Thoracic aorta (tissue), 2 donors: ENCODE results near the gene TMTC2. TPM values are rescaled to one million over a fixed set of nuclear protein-coding genes. Genes with fewer than 3 reads are reported as not detected.
A peak's percentile ranks its signal among the peaks of the same experiment; 100 is the strongest.

ENCODE experiments used
- ATAC-seq: fragments of 150-250 bp; one replicate; pipeline ENCODE4 v1.8.0; 2017; ENCODE audit warnings: low read depth; ENCODE audit not compliant: insufficient number of reproducible peaks, low FRiP score
- DNase-seq: peaks from one replicate; pipeline ENCODE4 v3.0.0-alpha.2; 2020; ENCODE audit warnings: low spot score
- H3K27ac ChIP-seq, 2 donors: fragments of 200-600 bp; sonication (generic); 1 replicate in 1 of 2; 2 replicates in 1 of 2; pipeline ENCODE4 v1.5.1; 2016; ENCODE audit warnings: mild to moderate bottlenecking in 2 of 2, moderate library complexity in 2 of 2
- H3K27me3 ChIP-seq: fragments of 200-600 bp; sonication (generic); replicated peaks from 2 replicates; pipeline ENCODE4 v1.6.0; 2016; ENCODE audit warnings: mild to moderate bottlenecking; ENCODE audit not compliant: insufficient read depth
- H3K36me3 ChIP-seq: fragments of 200-600 bp; sonication (generic); one replicate; pipeline ENCODE4 v1.5.1; 2016
- H3K4me1 ChIP-seq, 2 donors: fragments of 200-600 bp; sonication (generic); 1 replicate in 1 of 2; 2 replicates in 1 of 2; pipeline versions ENCODE4 v1.5.1 to v1.6.0; 2016; ENCODE audit warnings: low read depth in 2 of 2, mild to moderate bottlenecking in 1 of 2; ENCODE audit not compliant: control insufficient read depth in 1 of 2
- H3K4me3 ChIP-seq: fragments of 200-600 bp; sonication (generic); 2 replicates; pipeline ENCODE4 v1.5.1; 2016; ENCODE audit warnings: mild to moderate bottlenecking
- H3K9me3 ChIP-seq: fragments of 200-600 bp; sonication (generic); 2 replicates; pipeline ENCODE4 v1.5.1; 2016
- CTCF ChIP-seq: fragments of 200-600 bp; sonication (generic); IDR thresholded peaks from one replicate; pipeline ENCODE4 v1.5.1; 2019; ENCODE audit warnings: antibody characterized with exemption
- total RNA-seq, 2 donors: library from RNA; depleted of rRNA; stranded (reverse); fragments of >200 nt; gene quantifications; one replicate each; pipeline versions ENCODE4 v1.1.0 to v1.2.3, GENCODE V29; 2016

Gene TMTC2
- total RNA-seq = 1 to 10 TPM; 2.8 to 8.6 TPM

- DNase-seq (peak; percentile 45), ATAC-seq (peak; percentile 98)
- Histone ChIP-seq H3K27me3 (no peaks in the 10 kb centered on the region), H3K27ac (peak within 1 kb of the TSS; percentile 75 to 77), H3K4me3 (peak within 1 kb of the TSS; percentile 81), H3K36me3 (no peaks in the 10 kb centered on the region), H3K9me3 (no peaks in the 10 kb centered on the region), H3K4me1 (peaks cover 0 to 13% of the 10 kb centered on the region in 2 donors)
- TF ChIP-seq CTCF = no peak
These were observed at the start of gene TMTC2 for GRCh38 chr12:82686168-82687020. TSS of gene TMTC2 (plus strand) at chr12:82686906.

GRCh38 chr12:82638324-82638723 lies 48.4 kb upstream of the TMTC2 start:
- Histone ChIP-seq H3K4me3 (no peak overlapping the region), H3K27me3 (no peaks in the 10 kb centered on the region), H3K9me3 (no peaks in the 10 kb centered on the region), H3K36me3 (no peaks in the 10 kb centered on the region), H3K27ac (no peak overlapping the region), H3K4me1 (no peaks in the 10 kb centered on the region)
- ATAC-seq (no peak), DNase-seq (no peak)
- TF ChIP-seq CTCF = no peak

GRCh38 chr12:82644896-82645295 lies 41.8 kb upstream of the TMTC2 start:
- TF ChIP-seq CTCF = no peak
- no peaks in the 10 kb centered on the region for H3K9me3 ChIP-seq
- H3K4me3 ChIP-seq = no peak overlapping the region
- ATAC-seq = no peak
- no peaks in the 10 kb centered on the region for H3K27me3 ChIP-seq
- H3K27ac ChIP-seq = no peak overlapping the region
- DNase-seq = no peak
- H3K4me1 ChIP-seq = no peaks in the 10 kb centered on the region
- H3K36me3 ChIP-seq = no peaks in the 10 kb centered on the region

- no peak for DNase-seq
- TF ChIP-seq CTCF = no peak
- Histone ChIP-seq H3K27me3 (no peaks in the 10 kb centered on the region), H3K4me1 (no peaks in the 10 kb centered on the region), H3K4me3 (no peak overlapping the region), H3K9me3 (no peaks in the 10 kb centered on the region), H3K36me3 (no peaks in the 10 kb centered on the region), H3K27ac (no peak overlapping the region)
- ATAC-seq = no peak
These were observed 41.3 kb upstream of the TMTC2 start for GRCh38 chr12:82645414-82645813.

GRCh38 chr12:82647853-82648252 lies 38.9 kb upstream of the TMTC2 start:
- no peak for TF ChIP-seq CTCF
- ATAC-seq = no peak
- Histone ChIP-seq H3K36me3 (no peaks in the 10 kb centered on the region), H3K9me3 (no peaks in the 10 kb centered on the region), H3K27ac (no peak overlapping the region), H3K4me3 (no peak overlapping the region), H3K27me3 (no peaks in the 10 kb centered on the region), H3K4me1 (no peaks in the 10 kb centered on the region)
- no peak for DNase-seq
